ENCODE results near the gene IRF8.

GRCh38 chr16:85885537-85885936, 13.4 kb upstream of the IRF8 start:
- TF ChIP-seq, protein P1, sequence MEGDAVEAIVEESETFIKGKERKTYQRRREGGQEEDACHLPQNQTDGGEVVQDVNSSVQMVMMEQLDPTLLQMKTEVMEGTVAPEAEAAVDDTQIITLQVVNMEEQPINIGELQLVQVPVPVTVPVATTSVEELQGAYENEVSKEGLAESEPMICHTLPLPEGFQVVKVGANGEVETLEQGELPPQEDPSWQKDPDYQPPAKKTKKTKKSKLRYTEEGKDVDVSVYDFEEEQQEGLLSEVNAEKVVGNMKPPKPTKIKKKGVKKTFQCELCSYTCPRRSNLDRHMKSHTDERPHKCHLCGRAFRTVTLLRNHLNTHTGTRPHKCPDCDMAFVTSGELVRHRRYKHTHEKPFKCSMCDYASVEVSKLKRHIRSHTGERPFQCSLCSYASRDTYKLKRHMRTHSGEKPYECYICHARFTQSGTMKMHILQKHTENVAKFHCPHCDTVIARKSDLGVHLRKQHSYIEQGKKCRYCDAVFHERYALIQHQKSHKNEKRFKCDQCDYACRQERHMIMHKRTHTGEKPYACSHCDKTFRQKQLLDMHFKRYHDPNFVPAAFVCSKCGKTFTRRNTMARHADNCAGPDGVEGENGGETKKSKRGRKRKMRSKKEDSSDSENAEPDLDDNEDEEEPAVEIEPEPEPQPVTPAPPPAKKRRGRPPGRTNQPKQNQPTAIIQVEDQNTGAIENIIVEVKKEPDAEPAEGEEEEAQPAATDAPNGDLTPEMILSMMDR (IDR thresholded peaks at IDR 0.05; ENCODE audit: borderline replicate concordance, extremely low read depth, low read length, poor library complexity, severe bottlenecking) = no peak
- no peak for TF ChIP-seq EZH2 (IDR thresholded peaks at IDR 0.05; ENCODE audit: borderline replicate concordance, low read depth, low read length, severe bottlenecking)
